DMS 273 (cell line): ENCODE measurements around the gene GMIP.
A peak's percentile ranks its signal among the peaks of the same experiment; 100 is the strongest.

Source experiments
- DNase-seq: peaks from one replicate; lab custom pipeline; 2025; ENCODE audit not compliant: unreplicated experiment; lab: John Stamatoyannopoulos, UW

The GMIP gene

GRCh38 chr19:19661141-19661674 is 17.8 kb upstream of the GMIP start:
- DNase-seq, result no peak

GRCh38 chr19:19659646-19660245 is 16.3 kb upstream of the GMIP start:
- no peak for DNase-seq

DNA sequence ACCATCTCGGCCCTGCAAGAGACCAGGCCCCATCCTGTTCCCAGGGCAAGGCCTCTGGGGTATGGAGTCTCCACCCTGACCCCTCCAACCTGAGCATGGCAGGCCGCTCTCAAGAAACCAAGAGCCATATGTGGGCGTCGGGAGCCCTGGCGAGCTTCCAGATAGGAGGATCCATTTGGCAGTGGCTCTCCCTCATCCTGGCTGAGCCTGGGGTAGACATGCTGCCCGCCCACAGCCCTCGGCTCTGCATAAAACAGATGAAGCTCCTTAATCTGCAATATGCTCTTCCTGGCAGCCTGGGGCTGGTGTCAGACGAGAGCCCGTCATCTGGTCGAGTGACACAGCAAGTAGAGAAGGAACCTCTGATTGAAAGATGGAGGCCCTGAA is 13.9 kb upstream of the GMIP start:
- DNase-seq, result peak; percentile 98

- DNase-seq, result no peak
Measured at GRCh38 chr19:19656451-19657396, 13.3 kb upstream of the GMIP start.

- DNase-seq, result no peak
Measured at GRCh38 chr19:19655641-19656343, 12.3 kb upstream of the GMIP start.

- DNase-seq, result no peak
Measured at GRCh38 chr19:19655051-19655594, 11.7 kb upstream of the GMIP start.

DNA sequence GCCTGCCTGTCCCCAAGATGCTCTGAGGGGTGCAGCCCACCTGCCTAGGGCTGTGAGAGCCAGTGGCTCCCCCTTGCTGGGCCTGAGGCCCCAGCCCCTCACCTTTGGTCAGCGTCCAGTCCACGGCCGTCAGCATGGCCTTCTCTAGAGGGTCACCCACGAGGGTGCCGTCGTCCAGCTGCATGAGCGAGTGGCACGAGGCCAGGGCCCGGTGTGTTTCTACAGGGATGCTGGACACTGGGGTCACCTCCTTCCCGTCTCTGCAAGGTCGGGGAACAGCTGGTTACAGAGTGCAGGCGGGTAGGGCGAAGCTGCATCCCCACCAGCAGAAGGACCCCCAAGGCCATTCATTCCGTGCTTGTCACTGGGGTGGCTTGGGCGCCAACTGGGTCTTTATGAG is 11.0 kb upstream of the GMIP start:
- no peak for DNase-seq

- no peak for DNase-seq
Measured at GRCh38 chr19:19653597-19654147, 10.2 kb upstream of the GMIP start.

- no peak for DNase-seq
Measured at GRCh38 chr19:19652482-19653295, 9.2 kb upstream of the GMIP start.

GRCh38 chr19:19651076-19651475 is 7.6 kb upstream of the GMIP start:
- DNase-seq, result no peak

GRCh38 chr19:19650331-19650730 is 6.9 kb upstream of the GMIP start:
- no peak for DNase-seq

DNA sequence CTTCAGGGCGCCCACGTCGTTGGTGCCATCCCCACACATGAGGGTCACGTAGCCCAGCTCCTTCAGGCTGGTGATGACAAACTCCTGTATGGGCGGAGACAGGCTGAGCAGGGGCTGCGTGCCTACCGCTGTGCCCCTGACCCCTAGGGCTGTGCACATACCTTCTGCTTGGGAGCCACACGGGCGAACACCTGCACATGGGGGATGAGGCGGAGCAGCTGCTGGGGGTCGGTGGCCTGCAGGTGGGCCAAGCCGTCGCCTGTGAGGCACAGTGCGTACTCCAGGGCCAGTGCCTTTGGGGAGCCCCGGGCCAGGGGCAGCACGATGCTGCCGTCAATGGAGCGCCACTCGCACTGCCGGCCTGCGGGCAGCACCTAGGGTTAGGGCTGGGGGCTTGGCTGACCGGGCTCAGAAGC is 6.1 kb upstream of the GMIP start:
- DNase-seq, result no peak

DNA sequence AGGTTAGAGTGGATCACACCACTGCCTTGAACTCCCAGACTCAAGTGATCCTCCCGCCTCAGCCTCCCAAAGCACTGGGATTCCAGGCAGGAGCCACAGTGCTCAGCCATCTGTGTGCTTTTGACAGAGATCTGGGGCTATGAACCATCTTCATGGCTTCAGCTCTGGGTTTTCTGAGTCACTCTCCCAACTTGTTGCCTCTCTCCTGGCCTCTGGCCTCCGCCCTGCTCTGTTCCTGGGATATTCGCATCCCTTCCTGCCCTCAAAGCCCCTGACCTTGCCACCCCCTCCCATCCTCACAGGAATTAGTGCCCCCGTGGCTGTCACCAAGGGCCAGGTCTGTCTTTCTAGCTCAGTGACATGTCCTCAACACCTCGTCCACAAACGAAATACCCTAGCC is 5.7 kb upstream of the GMIP start:
- no peak for DNase-seq

DNA sequence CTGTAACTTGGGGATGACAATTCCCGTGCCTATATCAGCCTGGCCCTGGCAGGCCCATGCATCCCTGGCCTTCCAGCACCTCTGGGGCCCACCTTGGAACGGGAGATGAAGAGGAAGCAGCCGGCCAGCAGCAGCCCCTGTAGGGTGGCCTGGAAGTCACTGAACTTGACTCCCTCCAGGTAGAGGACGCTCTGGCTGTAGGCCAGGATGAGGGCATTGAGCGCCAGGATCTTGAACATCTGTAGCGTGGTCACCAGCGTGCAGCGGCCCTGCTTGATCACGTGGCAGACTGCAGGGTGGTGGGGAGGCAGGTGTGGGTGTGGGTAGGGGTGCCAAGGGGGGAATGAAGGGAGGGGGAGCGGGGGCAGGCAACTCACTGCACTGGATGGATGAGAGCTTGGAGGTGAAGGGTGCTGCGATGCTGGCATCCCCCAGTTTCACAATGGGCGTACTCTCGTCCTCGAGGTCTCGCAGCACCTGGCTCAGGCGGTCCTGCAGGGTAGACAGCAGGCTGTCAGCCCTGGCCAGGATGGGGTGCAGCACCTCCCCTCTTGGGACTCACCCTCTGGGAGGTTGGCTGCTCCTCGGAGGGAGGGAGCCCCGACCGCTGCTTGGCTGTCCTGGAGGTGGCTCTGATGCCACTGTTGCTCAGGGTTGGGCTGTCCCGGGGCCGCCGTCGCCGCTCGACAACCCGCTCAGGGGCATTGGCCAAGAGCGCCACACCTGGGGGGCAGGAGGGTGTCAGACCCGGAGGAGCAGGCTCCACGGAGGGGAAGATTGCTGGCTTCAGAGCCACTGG is 3.8 kb upstream of the GMIP start:
- no peak for DNase-seq

GRCh38 chr19:19645233-19645870 is 1.9 kb upstream of the GMIP start:
- no peak for DNase-seq

DNA sequence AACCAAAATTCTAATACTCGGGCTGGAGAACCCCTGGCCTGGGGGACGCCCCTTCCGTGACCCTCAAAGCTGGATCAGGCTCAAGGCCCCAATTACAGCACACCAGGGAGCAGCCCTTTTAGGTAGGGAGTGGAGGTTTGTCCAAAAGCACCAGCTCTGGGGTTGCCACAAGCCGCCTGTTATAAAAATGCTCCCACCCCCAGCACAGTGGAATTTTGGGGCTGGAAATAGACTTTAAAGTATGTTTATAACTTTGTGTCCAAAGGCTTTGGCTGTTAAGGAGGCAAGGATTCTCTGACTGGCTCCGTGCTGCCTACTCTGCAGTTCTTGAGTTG is 564 bp upstream of the GMIP start:
- no peak for DNase-seq

GRCh38 chr19:19642506-19643157 is 825 bp downstream of the GMIP start:
- peak; percentile 82 for DNase-seq

DNA sequence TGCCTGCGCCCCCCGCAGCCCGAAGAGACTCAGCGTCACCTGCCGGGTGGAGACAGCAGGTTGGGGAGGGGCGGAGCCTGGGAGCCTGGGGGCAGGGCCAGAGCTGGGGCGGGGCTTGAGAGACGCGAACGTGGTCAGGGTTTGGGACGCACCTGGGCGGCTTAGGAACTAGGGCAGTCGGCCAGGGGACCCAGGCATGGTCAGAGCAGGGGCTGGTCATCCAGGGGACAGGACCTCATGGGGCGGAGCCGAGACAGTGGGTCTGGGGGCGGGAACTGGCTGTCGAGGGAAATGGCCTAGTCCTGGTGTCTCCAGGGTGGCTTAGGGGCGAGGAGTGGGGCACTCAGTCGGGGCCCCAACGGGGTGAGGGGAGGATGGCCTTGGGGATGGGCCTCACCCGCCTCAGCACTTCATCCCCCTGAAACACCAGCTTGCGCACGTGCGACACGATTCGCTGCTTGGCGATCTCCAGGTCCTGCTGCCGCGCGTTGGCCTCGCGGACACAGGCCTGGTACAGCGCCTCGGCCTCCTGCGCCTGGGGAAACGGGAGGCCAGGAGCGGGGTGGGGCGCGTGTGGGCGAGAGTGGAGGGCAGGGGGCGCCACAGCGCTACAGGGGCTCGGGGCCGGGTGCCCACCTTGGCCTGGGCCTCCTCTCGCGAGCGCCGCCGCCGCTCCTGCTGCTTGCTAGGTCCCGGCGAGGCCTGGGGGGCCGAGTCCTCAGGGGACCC is 5.8 kb downstream of the GMIP start:
- no peak for DNase-seq
